Neural progenitor cell (in vitro differentiated cells): ENCODE data around the gene PLXNC1. TPM values are rescaled to one million over a fixed set of nuclear protein-coding genes. Genes with fewer than 3 reads are reported as not detected.

Source experiments
- DNase-seq: peaks from one replicate; pipeline ENCODE4 v3.0.0-alpha.2; 2016; ENCODE audit warnings: low spot score
- H2AFZ ChIP-seq: fragments of 200-600 bp; sonication (generic); replicated peaks from 2 replicates; pipeline ENCODE4 v1.6.1; 2016; ENCODE audit warnings: antibody characterized with exemption
- H3F3A ChIP-seq: fragments of 200-600 bp; sonication (generic); 2 replicates; pipeline ENCODE4 v1.6.1; 2016; ENCODE audit warnings: antibody characterized with exemption, low read depth
- H3K27ac ChIP-seq: fragments of 200-600 bp; sonication (generic); 2 replicates; pipeline ENCODE4 v1.5.1; 2016; ENCODE audit warnings: mild to moderate bottlenecking
- H3K27me3 ChIP-seq: fragments of 200-600 bp; sonication (generic); 2 replicates; pipeline ENCODE4 v1.6.1; 2016; ENCODE audit warnings: mild to moderate bottlenecking, moderate library complexity
- H3K36me3 ChIP-seq: fragments of 200-600 bp; sonication (generic); 2 replicates; pipeline ENCODE4 v1.5.1; 2016
- H3K4me1 ChIP-seq: fragments of 200-600 bp; sonication (generic); 2 replicates; pipeline ENCODE4 v1.6.1; 2016; ENCODE audit warnings: mixed run types
- H3K4me2 ChIP-seq: fragments of 200-600 bp; sonication (generic); 2 replicates; pipeline ENCODE4 v1.6.1; 2016
- H3K4me3 ChIP-seq: fragments of 200-600 bp; sonication (generic); 2 replicates; pipeline ENCODE4 v1.5.1; 2016
- H3K79me2 ChIP-seq: fragments of 200-600 bp; sonication (generic); 2 replicates; pipeline ENCODE4 v1.6.1; 2016; ENCODE audit warnings: low read depth
- H3K9ac ChIP-seq: fragments of 200-600 bp; sonication (generic); 2 replicates; pipeline ENCODE4 v1.6.1; 2016
- H3K9me3 ChIP-seq: fragments of 200-600 bp; sonication (generic); 2 replicates; pipeline ENCODE4 v1.5.1; 2016; ENCODE audit warnings: low read depth
- H4K20me1 ChIP-seq: fragments of 200-600 bp; sonication (generic); 2 replicates; pipeline ENCODE4 v1.6.1; 2016; ENCODE audit warnings: low read depth
- H3K27ac Mint-ChIP-seq: 3 replicates; pipeline ENCODE4 v1.8.0; 2021; ENCODE audit warnings: mixed read lengths
- H3K27me3 Mint-ChIP-seq: 2 replicates; pipeline ENCODE4 v1.8.0; 2022; ENCODE audit warnings: low read depth, mild to moderate bottlenecking, inconsistent platforms, moderate library complexity, mixed read lengths; ENCODE audit not compliant: insufficient read depth
- H3K36me3 Mint-ChIP-seq: 3 replicates; pipeline ENCODE4 v1.8.0; 2021; ENCODE audit warnings: mixed read lengths
- H3K4me1 Mint-ChIP-seq: 3 replicates; pipeline ENCODE4 v1.8.0; 2021; ENCODE audit warnings: mixed read lengths
- H3K4me3 Mint-ChIP-seq: 3 replicates; pipeline ENCODE4 v1.8.0; 2021; ENCODE audit warnings: mild to moderate bottlenecking, moderate library complexity, mixed read lengths
- H3K9me3 Mint-ChIP-seq: 3 replicates; pipeline ENCODE4 v1.8.0; 2020; ENCODE audit warnings: mixed read lengths
- EZH2 ChIP-seq: fragments of 200-600 bp; sonication (generic); IDR thresholded peaks from 2 replicates; pipeline ENCODE4 v1.6.1; 2017; ENCODE audit warnings: antibody characterized with exemption, mild to moderate bottlenecking, moderate library complexity
- EZH2phosphoT487 ChIP-seq: fragments of 200-600 bp; sonication (generic); IDR thresholded peaks from 2 replicates; pipeline ENCODE4 v1.6.1; 2017; ENCODE audit warnings: antibody characterized with exemption
- total RNA-seq: library from RNA; depleted of rRNA; stranded (reverse); fragments of >200 nt; gene quantifications from 2 replicates; pipeline ENCODE4 v1.2.3, GENCODE V29; 2015; ENCODE audit warnings: low replicate concordance
- TF ChIP-seq, protein P1 (sequence below): fragments of 200-600 bp; sonication (generic); IDR thresholded peaks from 2 replicates; pipeline ENCODE4 v1.5.1; 2017; ENCODE audit warnings: antibody characterized with exemption, mild to moderate bottlenecking

PLXNC1 gene
- total RNA-seq, 1 donor from 2014 or later, result 16.7 TPM

DNA sequence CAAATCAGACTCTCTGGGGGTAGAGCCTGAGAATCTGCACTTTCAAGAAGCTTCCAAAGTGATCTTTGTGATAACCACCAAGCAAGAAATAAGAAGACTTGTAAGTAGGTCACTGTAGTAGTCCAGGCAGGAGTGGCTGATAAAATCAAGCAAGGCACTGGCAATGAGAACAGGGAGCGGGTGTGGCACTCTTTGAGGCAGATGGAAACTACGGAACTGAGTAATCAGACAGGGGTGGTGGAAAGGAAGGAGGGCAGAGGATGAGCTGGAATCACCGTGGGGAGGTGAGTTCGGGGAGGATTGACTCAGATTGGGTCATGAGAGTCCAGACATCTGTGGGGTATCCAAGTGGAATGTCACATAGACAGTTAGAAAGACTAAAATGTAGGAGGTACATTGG is 44.4 kb upstream of the PLXNC1 start:
- Histone ChIP-seq H3K4me2 (no peak overlapping the region), H2AFZ (no peak overlapping the region), H3K9me3 (no peaks in the 10 kb centered on the region), H3K4me3 (no peak overlapping the region), H3K9ac (no peak overlapping the region), H4K20me1 (no peaks in the 10 kb centered on the region), H3K27me3 (peaks cover 36% of the 10 kb centered on the region), H3K36me3 (no peaks in the 10 kb centered on the region), H3K4me1 (peaks cover 8% of the 10 kb centered on the region), H3K79me2 (no peaks in the 10 kb centered on the region), H3F3A (no peaks in the 10 kb centered on the region), H3K27ac (no peak overlapping the region)
- Mint-ChIP-seq H3K4me1 (peaks cover 18% of the 10 kb centered on the region), H3K9me3 (no peaks in the 10 kb centered on the region), H3K27me3 (peaks cover 13% of the 10 kb centered on the region), H3K27ac (no peak overlapping the region), H3K4me3 (no peak overlapping the region), H3K36me3 (no peaks in the 10 kb centered on the region)
- TF ChIP-seq EZH2phosphoT487, result no peak
- TF ChIP-seq EZH2, result no peak
- TF ChIP-seq, protein P1, sequence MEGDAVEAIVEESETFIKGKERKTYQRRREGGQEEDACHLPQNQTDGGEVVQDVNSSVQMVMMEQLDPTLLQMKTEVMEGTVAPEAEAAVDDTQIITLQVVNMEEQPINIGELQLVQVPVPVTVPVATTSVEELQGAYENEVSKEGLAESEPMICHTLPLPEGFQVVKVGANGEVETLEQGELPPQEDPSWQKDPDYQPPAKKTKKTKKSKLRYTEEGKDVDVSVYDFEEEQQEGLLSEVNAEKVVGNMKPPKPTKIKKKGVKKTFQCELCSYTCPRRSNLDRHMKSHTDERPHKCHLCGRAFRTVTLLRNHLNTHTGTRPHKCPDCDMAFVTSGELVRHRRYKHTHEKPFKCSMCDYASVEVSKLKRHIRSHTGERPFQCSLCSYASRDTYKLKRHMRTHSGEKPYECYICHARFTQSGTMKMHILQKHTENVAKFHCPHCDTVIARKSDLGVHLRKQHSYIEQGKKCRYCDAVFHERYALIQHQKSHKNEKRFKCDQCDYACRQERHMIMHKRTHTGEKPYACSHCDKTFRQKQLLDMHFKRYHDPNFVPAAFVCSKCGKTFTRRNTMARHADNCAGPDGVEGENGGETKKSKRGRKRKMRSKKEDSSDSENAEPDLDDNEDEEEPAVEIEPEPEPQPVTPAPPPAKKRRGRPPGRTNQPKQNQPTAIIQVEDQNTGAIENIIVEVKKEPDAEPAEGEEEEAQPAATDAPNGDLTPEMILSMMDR, result no peak
- DNase-seq, result no peak

DNA sequence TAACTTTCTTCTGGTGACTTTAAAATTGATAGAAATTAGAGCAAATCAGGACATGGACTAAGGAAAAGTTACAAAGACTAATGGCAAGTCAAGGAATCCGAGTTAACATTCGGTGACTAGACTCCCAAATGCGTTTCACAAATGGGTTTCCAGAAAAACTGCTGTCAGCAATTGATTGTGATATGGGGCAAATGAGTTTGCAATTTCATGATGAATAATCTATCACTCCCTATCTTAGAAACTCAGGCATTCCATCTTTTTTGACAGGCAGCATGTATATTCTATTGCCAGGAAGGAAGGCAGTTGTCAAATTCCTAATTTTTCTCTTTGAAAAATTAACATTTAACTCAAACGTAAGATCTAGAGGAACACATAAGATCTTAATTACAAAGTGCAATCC is 40.5 kb upstream of the PLXNC1 start:
- Mint-ChIP-seq H3K27ac (no peak overlapping the region), H3K36me3 (no peaks in the 10 kb centered on the region), H3K9me3 (peaks cover 2% of the 10 kb centered on the region), H3K4me1 (peaks cover 18% of the 10 kb centered on the region), H3K4me3 (no peak overlapping the region), H3K27me3 (peaks cover 11% of the 10 kb centered on the region)
- H3K9ac ChIP-seq, result no peak overlapping the region
- no peaks in the 10 kb centered on the region for H3K36me3 ChIP-seq
- no peak overlapping the region for H2AFZ ChIP-seq
- H3K27ac ChIP-seq, result no peak overlapping the region
- peaks cover 6% of the 10 kb centered on the region for H3K27me3 ChIP-seq
- H3K9me3 ChIP-seq, result no peaks in the 10 kb centered on the region
- H3K4me3 ChIP-seq, result no peak overlapping the region
- peaks cover 8% of the 10 kb centered on the region for H3K4me1 ChIP-seq
- no peaks in the 10 kb centered on the region for H3F3A ChIP-seq
- H3K79me2 ChIP-seq, result no peaks in the 10 kb centered on the region
- H3K4me2 ChIP-seq, result no peak overlapping the region
- no peak for DNase-seq
- TF ChIP-seq EZH2phosphoT487 (no peak), EZH2 (no peak)
- TF ChIP-seq, protein P1, result no peak
- H4K20me1 ChIP-seq, result no peaks in the 10 kb centered on the region

DNA sequence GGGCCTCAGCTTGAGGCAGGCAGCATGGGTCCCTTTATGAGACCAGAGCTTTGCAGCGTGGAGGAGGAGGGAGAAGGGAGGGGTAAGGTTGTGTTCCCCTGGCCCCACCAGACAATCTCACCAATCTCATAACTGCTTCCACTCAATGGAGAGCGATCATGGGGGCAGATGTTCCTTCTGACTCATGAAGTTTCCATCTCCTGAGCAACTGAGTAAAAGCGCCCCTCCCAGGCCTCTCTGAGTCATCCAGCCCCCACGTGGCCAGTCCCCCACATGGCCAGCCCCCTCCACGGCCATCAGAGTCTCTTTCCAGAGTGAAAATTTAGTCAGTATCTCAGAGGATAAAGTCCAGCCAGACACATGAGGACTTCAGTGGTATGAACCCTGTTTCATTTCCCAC is 39.2 kb upstream of the PLXNC1 start:
- peaks cover 8% of the 10 kb centered on the region for H3K4me1 ChIP-seq
- H3K36me3 ChIP-seq, result no peaks in the 10 kb centered on the region
- no peak overlapping the region for H2AFZ ChIP-seq
- Mint-ChIP-seq H3K4me1 (peaks cover 18% of the 10 kb centered on the region), H3K36me3 (no peaks in the 10 kb centered on the region), H3K27ac (no peak overlapping the region), H3K27me3 (peaks cover 6% of the 10 kb centered on the region), H3K4me3 (no peak overlapping the region), H3K9me3 (peaks cover 2% of the 10 kb centered on the region)
- H3K4me2 ChIP-seq, result peak overlapping the region; percentile 8
- no peak overlapping the region for H3K4me3 ChIP-seq
- no peaks in the 10 kb centered on the region for H3K79me2 ChIP-seq
- H3F3A ChIP-seq, result no peaks in the 10 kb centered on the region
- TF ChIP-seq, protein P1, result no peak
- no peak for TF ChIP-seq EZH2phosphoT487
- no peak for TF ChIP-seq EZH2
- no peaks in the 10 kb centered on the region for H3K9me3 ChIP-seq
- H3K27ac ChIP-seq, result no peak overlapping the region
- H3K9ac ChIP-seq, result no peak overlapping the region
- H3K27me3 ChIP-seq, result no peaks in the 10 kb centered on the region
- no peaks in the 10 kb centered on the region for H4K20me1 ChIP-seq
- DNase-seq, result no peak
